HepG2 (cell line): ENCODE results near the gene PM20D1. TPM values are rescaled to one million over a fixed set of nuclear protein-coding genes. Genes with fewer than 3 reads are reported as not detected.

ENCODE experiments used
- ATAC-seq: fragments of 200-7000 bp; cut with Tn5 transposase; 3 replicates; pipeline ENCODE4 v1.9.1; 2020; ENCODE audit warnings: mild to moderate bottlenecking, moderate library complexity
- BruUV-seq: library from RNA; stranded (reverse); fragments of 400-500 nt; replicated peaks from 2 replicates; lab custom pipeline; 2021; lab: Mats Ljungman, UMichigan
- CTCF ChIA-PET: fragments of 300-600 bp; formaldehyde crosslinking; extraction: SDS; loops from one replicate; lab custom pipeline; 2021; ENCODE audit warnings: low total read pairs, inconsistent platforms, low intra/inter-chr PET ratio; lab: Yijun Ruan, JAX
- POLR2A ChIA-PET: fragments of 350-600 bp; sonication (Branson Sonifier 250); formaldehyde crosslinking; loops from one replicate; lab custom pipeline; 2020; ENCODE audit warnings: antibody characterized with exemption, inconsistent platforms; lab: Yijun Ruan, JAX
- DNase-seq: peaks from one replicate; pipeline ENCODE4 v3.0.0-alpha.2; 2015; ENCODE audit warnings: low spot score
- FAIRE-seq: peaks from 3 replicates; lab custom pipeline; 2011; peaks lifted over from hg19 to GRCh38; lab: Jason Lieb, UNC
- H2AFZ ChIP-seq: one replicate; pipeline ENCODE4 v1.6.1; 2011; ENCODE audit warnings: low read length, inconsistent platforms
- H3K27ac ChIP-seq: fragments of 300-600 bp; 3 replicates; pipeline ENCODE4 v1.8.0; 2011; ENCODE audit warnings: mixed run types, mild to moderate bottlenecking, mixed read lengths, low read length, inconsistent platforms; ENCODE audit not compliant: insufficient read depth; ENCODE audit errors: extremely low read length
- H3K27me3 ChIP-seq, 2 experiments: fragments of 200-600 bp in 1 of 2; 2 replicates in 1 of 2; 3 replicates in 1 of 2; pipeline versions ENCODE4 v1.6.0 to v1.8.0; 2011; ENCODE audit warnings: low read length in 2 of 2, mild to moderate bottlenecking in 2 of 2, moderate library complexity in 2 of 2, inconsistent platforms in 1 of 2; ENCODE audit not compliant: insufficient read depth in 2 of 2, control insufficient read depth in 1 of 2
- H3K36me3 ChIP-seq, 2 experiments: fragments of 200-600 bp in 1 of 2; replicated peaks in 1 of 2; 2 replicates in 1 of 2; 3 replicates in 1 of 2; pipeline versions ENCODE4 v1.5.1 to v1.8.0; 2011; ENCODE audit warnings: low read length in 2 of 2, inconsistent platforms in 1 of 2; ENCODE audit not compliant: insufficient read depth in 2 of 2, control insufficient read depth in 1 of 2
- H3K4me1 ChIP-seq: 2 replicates; pipeline ENCODE4 v1.5.1; 2012; ENCODE audit warnings: low read length, inconsistent platforms; ENCODE audit not compliant: insufficient read depth
- H3K4me2 ChIP-seq: 2 replicates; pipeline ENCODE4 v1.6.0; 2011; ENCODE audit warnings: low read depth, low read length, inconsistent platforms
- H3K4me3 ChIP-seq, 3 experiments: fragments of 200-600 bp in 1 of 3; sonication (generic), shearing (Covaris generic) in 1 of 3; replicated peaks in 1 of 3; 2 replicates each; pipeline ENCODE4 v1.5.1; 2011 to 2016; ENCODE audit warnings: low read length in 3 of 3, inconsistent platforms in 2 of 3, low read depth in 2 of 3, mild to moderate bottlenecking in 2 of 3, control low read depth in 1 of 3, mixed read lengths in 1 of 3; ENCODE audit not compliant: insufficient read depth in 1 of 3
- H3K79me2 ChIP-seq: one replicate; pipeline ENCODE4 v1.6.1; 2011; ENCODE audit warnings: low read length, inconsistent platforms; ENCODE audit not compliant: insufficient read depth
- H3K9ac ChIP-seq: 2 replicates; pipeline ENCODE4 v1.6.0; 2011; ENCODE audit warnings: mild to moderate bottlenecking, low read depth, low read length, inconsistent platforms; ENCODE audit not compliant: insufficient read depth
- H3K9me3 ChIP-seq: 2 replicates; pipeline ENCODE4 v1.5.1; 2012; ENCODE audit warnings: mild to moderate bottlenecking, low read length
- H4K20me1 ChIP-seq: 2 replicates; pipeline ENCODE4 v1.6.0; 2011; ENCODE audit warnings: inconsistent platforms, mild to moderate bottlenecking, low read length, moderate library complexity; ENCODE audit not compliant: insufficient read depth
- CAMTA2 ChIP-seq: sonication (generic); formaldehyde crosslinking; IDR thresholded peaks from 2 replicates; pipeline ENCODE4 v1.4.0; 2020; ENCODE audit warnings: mild to moderate bottlenecking, missing genetic modification reagents, borderline replicate concordance
- CBX1 ChIP-seq: IDR thresholded peaks from one replicate; pipeline ENCODE4 v1.6.1; 2016; ENCODE audit warnings: antibody characterized with exemption, low read depth
- CREM ChIP-seq, 2 experiments: sonication (generic) in 1 of 2; formaldehyde crosslinking in 1 of 2; IDR thresholded peaks; 2 replicates each; pipeline versions ENCODE4 v1.4.0 to v1.6.1; 2016 to 2020; ENCODE audit warnings: antibody characterized with exemption in 1 of 2, mild to moderate bottlenecking in 1 of 2, missing genetic modification reagents in 1 of 2
- ELF1 ChIP-seq: sonication (generic); formaldehyde crosslinking; IDR thresholded peaks from 2 replicates; pipeline ENCODE4 v1.4.0; 2020; ENCODE audit warnings: missing genetic modification reagents
- KDM1A ChIP-seq: IDR thresholded peaks from 2 replicates; pipeline ENCODE4 v1.6.1; 2016; ENCODE audit warnings: missing compliant biosample characterization
- MIER3 ChIP-seq: IDR thresholded peaks from 2 replicates; pipeline ENCODE4 v1.6.1; 2016; ENCODE audit warnings: missing compliant biosample characterization, borderline replicate concordance
- RXRB ChIP-seq: IDR thresholded peaks from 2 replicates; pipeline ENCODE4 v1.6.1; 2016; ENCODE audit warnings: borderline replicate concordance, missing genetic modification reagents, missing compliant biosample characterization
- SP140L ChIP-seq: sonication (generic); formaldehyde crosslinking; IDR thresholded peaks from 2 replicates; pipeline ENCODE4 v1.4.0; 2020; ENCODE audit warnings: missing genetic modification reagents, borderline replicate concordance
- STAG1 ChIP-seq: sonication (generic); formaldehyde crosslinking; IDR thresholded peaks from 2 replicates; pipeline ENCODE4 v1.4.0; 2020; ENCODE audit warnings: missing genetic modification reagents
- U2AF1 ChIP-seq: fragments of 200-400 bp; formaldehyde crosslinking; optimal IDR thresholded peaks from 2 replicates; pipeline ENCODE3; 2017; ENCODE audit warnings: mild to moderate bottlenecking, low read depth, low read length
- UBTF ChIP-seq: sonication (generic); formaldehyde crosslinking; IDR thresholded peaks from 2 replicates; pipeline ENCODE4 v1.4.0; 2020; ENCODE audit warnings: mild to moderate bottlenecking, missing genetic modification reagents
- ZBTB39 ChIP-seq: sonication (generic); formaldehyde crosslinking; IDR thresholded peaks from 2 replicates; pipeline ENCODE4 v1.5.0; 2020; ENCODE audit warnings: missing genetic modification reagents
- ZMYM4 ChIP-seq: sonication (generic); formaldehyde crosslinking; IDR thresholded peaks from 2 replicates; pipeline ENCODE4 v1.8.1; 2023; ENCODE audit warnings: mild to moderate bottlenecking, missing genetic modification reagents
- ZNF296 ChIP-seq: sonication (generic); formaldehyde crosslinking; conservative IDR thresholded peaks from 2 replicates; pipeline ENCODE4 v1.5.0; 2020; ENCODE audit warnings: mild to moderate bottlenecking, missing genetic modification reagents
- ZNF350 ChIP-seq: sonication (generic); formaldehyde crosslinking; IDR thresholded peaks from 2 replicates; pipeline ENCODE4 v1.4.0; 2020; ENCODE audit warnings: mild to moderate bottlenecking, low read depth, missing genetic modification reagents, borderline replicate concordance
- ZNF674 ChIP-seq: sonication (generic); formaldehyde crosslinking; IDR thresholded peaks from 2 replicates; pipeline ENCODE4 v1.5.0; 2020; ENCODE audit warnings: low read depth, mild to moderate bottlenecking, missing genetic modification reagents
- in situ Hi-C: cut with HindIII; loops from 2 replicates; pipeline ENCODE4 v1.10.0; 2017; ENCODE audit warnings: low pct_unique_long_range_greater_than_20kb; ENCODE audit not compliant: extremely low pct_ligation_motif_present
- intact Hi-C: fragments of 100-400 bp; cut with micrococcal nuclease; formaldehyde crosslinking; loops from one replicate; pipeline ENCODE4 v1.10.0; 2022; ENCODE audit not compliant: unreplicated experiment
- polyA plus RNA-seq, 8 experiments: library from polyadenylated mRNA; depleted of rRNA in 3 of 8; stranded (reverse) in 7 of 8; unstranded in 1 of 8; fragments of >200 nt; fragmentation: Illumina TruSeq in 4 of 8; extraction: Trizol in 4 of 8; gene quantifications; 2 replicates each; pipeline versions ENCODE4 v1.2.1 to v1.2.3, GENCODE V29; 2011 to 2016; ENCODE audit warnings: low read depth in 4 of 8, missing spikeins in 1 of 8, mixed read lengths in 1 of 8; ENCODE audit not compliant: insufficient read depth in 1 of 8
- total RNA-seq, 5 experiments: library from RNA; depleted of rRNA; stranded (reverse); fragments of >200 nt; fragmentation: Illumina TruSeq; extraction: Trizol; gene quantifications; 2 replicates each; pipeline ENCODE4 v1.2.3, GENCODE V29; 2016; ENCODE audit warnings: low read depth in 1 of 5
- TF ChIP-seq, protein P1 (sequence below): sonication (generic); formaldehyde crosslinking; IDR thresholded peaks from 2 replicates; pipeline ENCODE4 v1.4.0; 2020; ENCODE audit warnings: missing genetic modification reagents, borderline replicate concordance

The PM20D1 gene
- total and polyA plus RNA-seq, 2 of the 13 experiments (the other 11 are each of a cell fraction or from before 2014, with no cell fraction given): not detected

- intact Hi-C loops: no loop called here
- H2AFZ ChIP-seq: no peak overlapping the region
- H3K79me2 ChIP-seq: no peaks in the 10 kb centered on the region
- CTCF ChIA-PET: no interaction called here
- DNase-seq (no peak), ATAC-seq (no peak), FAIRE-seq (no peak)
- H3K27ac ChIP-seq: no peak overlapping the region
- H3K36me3 ChIP-seq: no peaks in the 10 kb centered on the region
- in situ Hi-C loops: no loop called here
- POLR2A ChIA-PET: no interaction called here
- no peak overlapping the region for H3K9ac ChIP-seq
- no TSS peak for BruUV-seq
- H3K27me3 ChIP-seq: peaks cover 0 to 5% of the 10 kb centered on the region in 2 experiments; a peak in 1 of 5 replicates
- no peaks in the 10 kb centered on the region for H4K20me1 ChIP-seq
- no peak overlapping the region for H3K4me3 ChIP-seq
- H3K4me2 ChIP-seq: no peak overlapping the region
- H3K9me3 ChIP-seq: no peaks in the 10 kb centered on the region
- no peaks in the 10 kb centered on the region for H3K4me1 ChIP-seq
- TF ChIP-seq CREM (IDR thresholded peaks at IDR 0.05): no peak
- TF ChIP-seq CREM (CRISPR knock-in tag; IDR thresholded peaks at IDR 0.05): no peak
- no peak for TF ChIP-seq UBTF
- no peak for TF ChIP-seq CAMTA2 (CRISPR knock-in tag)
- TF ChIP-seq KDM1A (CRISPR knock-in tag): no peak
- TF ChIP-seq ZNF296 (CRISPR knock-in tag): no peak
- no peak for TF ChIP-seq U2AF1
- TF ChIP-seq ELF1: no peak
- TF ChIP-seq MIER3 (CRISPR knock-in tag): no peak
- TF ChIP-seq, protein P1, sequence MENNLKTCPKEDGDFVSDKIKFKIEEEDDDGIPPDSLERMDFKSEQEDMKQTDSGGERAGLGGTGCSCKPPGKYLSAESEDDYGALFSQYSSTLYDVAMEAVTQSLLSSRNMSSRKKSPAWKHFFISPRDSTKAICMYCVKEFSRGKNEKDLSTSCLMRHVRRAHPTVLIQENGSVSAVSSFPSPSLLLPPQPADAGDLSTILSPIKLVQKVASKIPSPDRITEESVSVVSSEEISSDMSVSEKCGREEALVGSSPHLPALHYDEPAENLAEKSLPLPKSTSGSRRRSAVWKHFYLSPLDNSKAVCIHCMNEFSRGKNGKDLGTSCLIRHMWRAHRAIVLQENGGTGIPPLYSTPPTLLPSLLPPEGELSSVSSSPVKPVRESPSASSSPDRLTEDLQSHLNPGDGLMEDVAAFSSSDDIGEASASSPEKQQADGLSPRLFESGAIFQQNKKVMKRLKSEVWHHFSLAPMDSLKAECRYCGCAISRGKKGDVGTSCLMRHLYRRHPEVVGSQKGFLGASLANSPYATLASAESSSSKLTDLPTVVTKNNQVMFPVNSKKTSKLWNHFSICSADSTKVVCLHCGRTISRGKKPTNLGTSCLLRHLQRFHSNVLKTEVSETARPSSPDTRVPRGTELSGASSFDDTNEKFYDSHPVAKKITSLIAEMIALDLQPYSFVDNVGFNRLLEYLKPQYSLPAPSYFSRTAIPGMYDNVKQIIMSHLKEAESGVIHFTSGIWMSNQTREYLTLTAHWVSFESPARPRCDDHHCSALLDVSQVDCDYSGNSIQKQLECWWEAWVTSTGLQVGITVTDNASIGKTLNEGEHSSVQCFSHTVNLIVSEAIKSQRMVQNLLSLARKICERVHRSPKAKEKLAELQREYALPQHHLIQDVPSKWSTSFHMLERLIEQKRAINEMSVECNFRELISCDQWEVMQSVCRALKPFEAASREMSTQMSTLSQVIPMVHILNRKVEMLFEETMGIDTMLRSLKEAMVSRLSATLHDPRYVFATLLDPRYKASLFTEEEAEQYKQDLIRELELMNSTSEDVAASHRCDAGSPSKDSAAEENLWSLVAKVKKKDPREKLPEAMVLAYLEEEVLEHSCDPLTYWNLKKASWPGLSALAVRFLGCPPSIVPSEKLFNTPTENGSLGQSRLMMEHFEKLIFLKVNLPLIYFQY (CRISPR knock-in tag): no peak
- TF ChIP-seq CBX1: no peak
- TF ChIP-seq ZNF674 (CRISPR knock-in tag): no peak
- no peak for TF ChIP-seq ZMYM4 (CRISPR knock-in tag)
- no peak for TF ChIP-seq ZNF350 (CRISPR knock-in tag)
- TF ChIP-seq SP140L: no peak
- TF ChIP-seq ZBTB39: no peak
- no peak for TF ChIP-seq RXRB (CRISPR knock-in tag)
- TF ChIP-seq STAG1 (CRISPR knock-in tag): no peak
Observed at GRCh38 chr1:205783433-205783795, 66.5 kb downstream of the PM20D1 start.
